NCI-H2196 treated with DMSO at 0.1 percent for 48 hours (cell line): ENCODE measurements around the gene PSAPL1.

ENCODE experiments used
- DNase-seq: peaks from one replicate; lab custom pipeline; 2025; ENCODE audit not compliant: unreplicated experiment; lab: John Stamatoyannopoulos, UW

The PSAPL1 gene

GRCh38 chr4:7434766-7435150 is at the start of gene PSAPL1:
Gene PSAPL1, minus strand, starts transcription at chr4:7434930. Its CDS starts 51 bp downstream, at chr4:7434879.
- peak; percentile 32 for DNase-seq

- no peak for DNase-seq
Observed at GRCh38 chr4:7481227-7481626, 46.5 kb upstream of the PSAPL1 start.

- DNase-seq, result no peak
Observed at GRCh38 chr4:7480423-7480822, 45.7 kb upstream of the PSAPL1 start.

GRCh38 chr4:7478665-7479064 is 43.9 kb upstream of the PSAPL1 start:
- no peak for DNase-seq

GRCh38 chr4:7477695-7478094 is 43.0 kb upstream of the PSAPL1 start:
- DNase-seq, result no peak

- no peak for DNase-seq
Observed at GRCh38 chr4:7476820-7477219, 42.1 kb upstream of the PSAPL1 start.

- DNase-seq, result no peak
Observed at GRCh38 chr4:7475207-7475606, 40.5 kb upstream of the PSAPL1 start.

- DNase-seq, result no peak
Observed at GRCh38 chr4:7474320-7474719, 39.6 kb upstream of the PSAPL1 start.

GRCh38 chr4:7473081-7473480 is 38.4 kb upstream of the PSAPL1 start:
- DNase-seq, result no peak

- DNase-seq, result no peak
Observed at GRCh38 chr4:7472442-7473013, 37.8 kb upstream of the PSAPL1 start.

GRCh38 chr4:7470522-7471128 is 35.9 kb upstream of the PSAPL1 start:
- DNase-seq, result no peak

GRCh38 chr4:7470111-7470510 is 35.4 kb upstream of the PSAPL1 start:
- no peak for DNase-seq

GRCh38 chr4:7469023-7469422 is 34.3 kb upstream of the PSAPL1 start:
- no peak for DNase-seq

- no peak for DNase-seq
Observed at GRCh38 chr4:7467471-7467870, 32.7 kb upstream of the PSAPL1 start.

- no peak for DNase-seq
Observed at GRCh38 chr4:7466904-7467303, 32.2 kb upstream of the PSAPL1 start.

GRCh38 chr4:7466215-7466614 is 31.5 kb upstream of the PSAPL1 start:
- DNase-seq, result no peak

- no peak for DNase-seq
Observed at GRCh38 chr4:7465017-7465416, 30.3 kb upstream of the PSAPL1 start.

GRCh38 chr4:7464259-7464655 is 29.5 kb upstream of the PSAPL1 start:
- DNase-seq, result no peak

- no peak for DNase-seq
Observed at GRCh38 chr4:7463566-7464258, 29.0 kb upstream of the PSAPL1 start.

GRCh38 chr4:7462509-7462971 is 27.8 kb upstream of the PSAPL1 start:
- DNase-seq, result peak; percentile 67

GRCh38 chr4:7461230-7461629 is 26.5 kb upstream of the PSAPL1 start:
- no peak for DNase-seq

GRCh38 chr4:7460566-7460965 is 25.8 kb upstream of the PSAPL1 start:
- no peak for DNase-seq
